A673 (cell line): ENCODE data around the gene PITPNM2. TPM values are rescaled to one million over a fixed set of nuclear protein-coding genes. Genes with fewer than 3 reads are reported as not detected.

Experiments
- BruUV-seq: library from RNA; stranded (reverse); fragments of 400-500 nt; replicated peaks from 2 replicates; lab custom pipeline; 2021; lab: Mats Ljungman, UMichigan
- CTCF ChIA-PET: fragments of 300-600 bp; sonication (Branson Sonifier 250); formaldehyde crosslinking; loops from one replicate; lab custom pipeline; 2022; ENCODE audit warnings: antibody characterized with exemption; lab: Charles Lee
- POLR2A ChIA-PET: fragments of 300-600 bp; sonication (Branson Sonifier 250); formaldehyde crosslinking; loops from one replicate; lab custom pipeline; 2022; ENCODE audit warnings: antibody characterized with exemption; ENCODE audit not compliant: low non-redundant PET; lab: Charles Lee
- DNase-seq: peaks from one replicate; pipeline ENCODE4 v3.0.0-alpha.2; 2015; ENCODE audit warnings: low spot score
- H3K27ac ChIP-seq: fragments of 200-600 bp; sonication (generic); 2 replicates; pipeline ENCODE4 v1.5.1; 2016; ENCODE audit warnings: mixed run types, low read depth, mild to moderate bottlenecking, mixed read lengths, antibody characterized with exemption, low read length; ENCODE audit not compliant: poor library complexity, severe bottlenecking
- H3K27me3 ChIP-seq: fragments of 200-600 bp; sonication (generic); replicated peaks from 2 replicates; pipeline ENCODE4 v1.6.1; 2017; ENCODE audit warnings: mixed run types, low read depth, mild to moderate bottlenecking, mixed read lengths, antibody characterized with exemption, low read length; ENCODE audit not compliant: insufficient read depth, poor library complexity
- H3K36me3 ChIP-seq: fragments of 200-600 bp; sonication (generic); 2 replicates; pipeline ENCODE4 v1.6.1; 2016; ENCODE audit warnings: mixed run types, mild to moderate bottlenecking, mixed read lengths, antibody characterized with exemption, low read length; ENCODE audit not compliant: insufficient read depth, poor library complexity, severe bottlenecking
- H3K4me1 ChIP-seq: fragments of 200-600 bp; sonication (generic); 2 replicates; pipeline ENCODE4 v1.6.1; 2017; ENCODE audit warnings: mixed run types, mild to moderate bottlenecking, mixed read lengths, antibody characterized with exemption, low read length; ENCODE audit not compliant: insufficient read depth, poor library complexity, severe bottlenecking
- H3K4me3 ChIP-seq: fragments of 200-600 bp; sonication (generic); 2 replicates; pipeline ENCODE4 v1.5.1; 2016; ENCODE audit warnings: low read depth, mixed run types, mild to moderate bottlenecking, mixed read lengths, low read length; ENCODE audit not compliant: poor library complexity, severe bottlenecking
- H3K9me3 ChIP-seq: fragments of 200-600 bp; sonication (generic); 2 replicates; pipeline ENCODE4 v1.6.1; 2016; ENCODE audit warnings: mixed run types, low read depth, mild to moderate bottlenecking, mixed read lengths, antibody characterized with exemption, low read length; ENCODE audit not compliant: poor library complexity, severe bottlenecking
- CTCF ChIP-seq: fragments of 300-800, 200-600 bp; sonication (generic); conservative IDR thresholded peaks from 2 replicates; pipeline ENCODE4 v1.5.1; 2017; ENCODE audit warnings: low read depth, mild to moderate bottlenecking, antibody characterized with exemption, low read length, moderate library complexity, mixed read lengths
- EZH2 ChIP-seq: fragments of 200-600 bp; sonication (generic); IDR thresholded peaks from 2 replicates; pipeline ENCODE4 v1.6.1; 2017; ENCODE audit warnings: borderline replicate concordance, low read depth, mild to moderate bottlenecking, mixed read lengths, antibody characterized with exemption, low read length; ENCODE audit not compliant: poor library complexity, severe bottlenecking
- intact Hi-C: fragments of 100-400 bp; cut with micrococcal nuclease; formaldehyde crosslinking; loops from one replicate; pipeline ENCODE4 v1.10.0; 2022; ENCODE audit not compliant: unreplicated experiment
- total RNA-seq: library from RNA; stranded (reverse); gene quantifications from 2 replicates; pipeline ENCODE4 v1.2.3, GENCODE V29; 2021

PITPNM2 gene
- total RNA-seq, 1 experiment from 2014 or later, result 6.4 TPM

- POLR2A ChIA-PET, result no interaction called here
- Histone ChIP-seq H3K9me3 (no peaks in the 10 kb centered on the region), H3K4me1 (no peaks in the 10 kb centered on the region), H3K27me3 (no peaks in the 10 kb centered on the region), H3K36me3 (no peaks in the 10 kb centered on the region), H3K27ac (no peak overlapping the region), H3K4me3 (no peak overlapping the region)
- CTCF ChIA-PET, result no interaction called here
- DNase-seq, result no peak
- intact Hi-C loops, result no loop called here
- TF ChIP-seq EZH2, result no peak
- TF ChIP-seq CTCF, result no peak
- BruUV-seq, result no TSS peak
These were observed 49.4 kb downstream of the PITPNM2 start for GRCh38 chr12:123101526-123101925.

Other genes starting within 250 kb of the PITPNM2 start
- 8.9 and 10.6 TPM in 2 replicates for gene ABCB9, start 184.6 kb downstream of the PITPNM2 start, total RNA-seq
- gene OGFOD2, start 175.8 kb downstream of the PITPNM2 start, total RNA-seq, result 18.2 and 22.2 TPM in 2 replicates
- gene ARL6IP4, start 170.4 kb downstream of the PITPNM2 start, total RNA-seq, result 180 and 189 TPM in 2 replicates
- gene MPHOSPH9, start 82.1 kb upstream of the PITPNM2 start, total RNA-seq, result 80.8 and 95.7 TPM in 2 replicates
- gene MTRFR, start 82.3 kb upstream of the PITPNM2 start, total RNA-seq, result 21.9 and 26.3 TPM in 2 replicates
- 136 and 140 TPM in 2 replicates for gene CDK2AP1, start 120.8 kb upstream of the PITPNM2 start, total RNA-seq
- gene SBNO1, start 213.8 kb upstream of the PITPNM2 start, total RNA-seq, result 54.9 and 58.6 TPM in 2 replicates
- gene KMT5A, start 233.0 kb upstream of the PITPNM2 start, total RNA-seq, result 98.6 and 104 TPM in 2 replicates